NCI-H2107 treated with DMSO at 0.1 percent for 48 hours (cell line): Measurements from ENCODE around the gene B3GLCT.

ENCODE experiments used
- DNase-seq: peaks from one replicate; lab custom pipeline; 2025; ENCODE audit not compliant: unreplicated experiment; lab: John Stamatoyannopoulos, UW

B3GLCT gene

DNA sequence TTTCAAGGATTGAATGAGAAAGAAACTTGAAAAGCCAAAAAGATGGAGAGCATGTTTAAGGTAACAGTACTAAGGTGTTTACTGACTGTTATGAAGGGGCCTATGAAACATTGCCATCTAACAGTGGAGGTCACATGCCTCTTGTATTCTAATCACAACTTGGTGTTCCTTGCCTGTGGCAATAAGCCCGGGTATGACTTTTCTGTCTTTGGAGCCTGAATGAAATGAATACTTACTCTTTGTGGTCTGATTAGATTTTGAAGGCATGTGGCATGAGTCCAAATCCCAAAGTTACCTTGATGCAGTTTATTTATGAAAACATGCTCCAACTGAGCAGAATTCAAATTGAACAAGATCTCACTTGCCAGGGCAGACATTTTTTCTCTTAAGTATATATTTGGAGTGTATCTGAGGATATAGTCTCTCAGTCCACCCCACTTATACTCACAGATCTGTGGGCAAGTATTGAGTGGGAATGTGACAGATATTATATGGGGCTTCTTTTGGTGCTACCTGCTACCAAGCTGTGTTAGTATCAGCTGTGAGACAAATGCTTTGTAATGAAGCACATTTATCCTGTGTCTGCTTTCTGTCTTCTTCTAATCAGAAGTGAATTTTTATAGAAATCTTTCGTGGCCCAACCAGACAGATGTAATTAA lies 67.5 kb downstream of the B3GLCT start:
- DNase-seq = no peak

DNA sequence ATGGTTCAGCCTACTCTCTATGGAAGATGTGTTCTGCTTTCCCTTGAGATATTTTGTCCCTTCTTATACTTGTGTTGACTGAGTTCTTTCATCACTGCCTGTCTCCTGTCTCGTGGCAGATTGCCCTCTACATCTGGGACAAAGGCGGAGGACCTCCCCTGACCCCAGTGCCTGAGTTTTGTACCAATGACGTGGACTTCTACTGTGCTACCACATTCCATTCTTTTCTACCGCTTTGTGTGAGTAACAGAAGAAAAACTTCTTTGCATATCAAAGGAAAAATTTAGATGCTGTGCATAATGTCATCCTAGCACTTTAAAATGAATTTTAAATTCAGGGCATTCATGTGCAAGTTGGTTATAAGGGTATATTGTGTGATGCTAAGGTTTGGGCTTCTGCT lies 74.6 kb downstream of the B3GLCT start:
- no peak for DNase-seq

- DNase-seq = no peak
These were observed 76.6 kb downstream of the B3GLCT start for GRCh38 chr13:31276421-31276820.

DNA sequence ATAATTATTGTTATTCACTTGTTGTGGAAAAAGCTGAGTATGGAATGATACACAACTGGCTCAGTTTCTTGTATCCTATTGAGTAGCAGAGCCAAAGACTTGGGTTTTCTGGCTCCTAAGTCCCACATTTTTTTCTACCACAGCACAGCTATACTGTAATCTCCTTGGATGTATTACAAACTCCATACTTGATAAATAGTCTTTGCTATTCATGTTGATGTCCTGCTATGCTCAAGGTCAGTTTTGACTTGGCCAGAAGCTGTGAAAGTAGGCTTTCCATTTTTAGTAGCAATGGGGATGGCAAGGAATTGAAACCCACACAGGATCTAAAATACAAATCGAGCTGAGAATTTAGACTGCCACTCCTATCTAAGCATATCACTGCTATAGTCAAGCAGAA lies 79.1 kb downstream of the B3GLCT start:
- DNase-seq = no peak

DNA sequence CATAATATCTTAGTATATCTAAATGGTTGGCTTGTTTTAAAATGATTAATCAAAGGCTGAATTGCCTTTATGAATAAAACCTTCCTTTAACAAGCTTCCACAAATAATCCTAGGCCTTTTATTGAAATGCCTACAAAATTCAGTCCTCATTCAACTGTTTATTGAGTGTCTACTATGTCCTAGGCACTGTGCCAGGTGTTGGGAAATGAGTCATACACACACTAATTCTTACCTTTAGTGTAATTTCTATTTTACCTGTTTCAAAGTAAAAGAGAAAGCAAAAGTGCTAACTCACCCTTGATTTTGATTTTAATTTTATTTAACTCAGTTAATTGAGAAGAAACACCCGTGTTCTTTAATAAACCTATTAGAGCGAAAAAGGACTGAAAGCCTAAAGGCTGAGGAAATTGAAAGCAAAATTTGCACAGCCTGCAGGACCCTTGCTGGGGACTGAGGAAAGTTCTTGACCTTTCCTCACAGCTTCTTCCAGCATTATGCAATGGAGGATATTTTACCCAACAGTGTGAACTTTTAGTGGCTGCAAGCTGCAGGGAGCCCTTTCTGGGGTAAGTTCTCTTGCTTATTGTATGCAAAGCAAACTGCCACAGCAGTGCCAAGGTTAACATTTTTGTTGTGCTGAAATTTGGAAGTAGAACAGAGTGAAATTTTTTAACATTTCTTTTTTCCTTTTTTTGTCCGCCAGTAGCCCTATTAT lies 83.1 kb downstream of the B3GLCT start:
- no peak for DNase-seq

DNA sequence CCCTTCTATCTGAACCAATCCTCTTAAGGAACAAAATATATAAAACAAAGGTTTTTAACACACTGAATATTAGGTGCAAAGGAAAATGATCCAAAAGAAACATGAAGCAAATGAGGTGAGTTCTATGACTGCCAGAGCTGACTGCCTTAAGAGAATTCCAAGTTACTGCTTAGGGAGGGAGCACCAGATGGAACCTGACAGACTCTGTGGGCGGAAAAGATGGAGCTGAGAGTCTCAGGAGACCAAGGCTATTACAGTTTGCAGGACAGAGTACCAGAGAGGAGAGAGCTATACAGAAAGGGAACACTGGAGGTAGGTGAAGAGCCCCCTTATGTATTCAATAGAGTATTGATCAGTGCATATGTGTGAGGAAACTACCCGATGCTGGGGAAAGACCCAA lies 87.2 kb downstream of the B3GLCT start:
- DNase-seq = no peak

DNA sequence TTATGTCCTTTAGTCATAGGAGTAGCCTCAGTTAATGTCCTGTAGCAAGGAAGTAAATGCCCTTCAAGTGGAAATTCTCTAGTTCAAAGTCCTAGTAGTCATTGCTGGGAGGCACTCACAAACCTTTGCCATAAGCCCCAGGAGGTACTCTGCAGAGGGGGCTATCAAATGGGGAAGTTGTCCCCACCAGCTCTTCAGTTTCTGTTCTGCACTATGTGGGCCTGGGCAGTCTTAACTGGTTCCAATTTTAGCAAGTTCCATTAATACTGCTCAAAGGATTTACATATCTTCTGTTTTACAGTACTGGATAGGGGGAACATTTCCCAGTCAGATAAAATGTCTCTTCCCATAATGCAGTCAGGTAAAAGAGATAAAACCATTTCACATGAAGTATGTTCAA lies 101.3 kb downstream of the B3GLCT start:
- DNase-seq = no peak

DNA sequence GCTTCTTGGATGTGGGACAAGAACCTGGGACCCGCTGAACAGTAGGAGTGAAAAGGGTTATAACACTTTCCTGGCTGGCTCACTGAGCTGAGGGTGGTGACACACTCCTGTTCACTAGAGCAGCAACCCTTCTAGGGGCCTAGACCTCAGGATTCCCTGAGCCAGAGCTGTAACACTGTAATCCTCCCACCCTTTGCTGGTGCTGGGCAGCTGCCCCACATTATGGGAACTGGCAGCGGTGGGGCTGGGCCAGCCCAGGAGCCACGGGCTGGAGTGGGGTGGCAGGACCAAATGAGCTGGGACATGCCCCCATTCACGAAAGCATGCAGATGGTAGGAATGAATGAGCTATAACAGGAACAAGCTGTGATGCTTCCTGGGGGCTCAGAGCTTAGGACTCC lies 110.6 kb downstream of the B3GLCT start:
- DNase-seq = no peak

GRCh38 chr13:31310786-31311185 lies 111.0 kb downstream of the B3GLCT start:
- DNase-seq = no peak

GRCh38 chr13:31311921-31312320 lies 112.1 kb downstream of the B3GLCT start:
- no peak for DNase-seq

GRCh38 chr13:31314961-31315360 lies 115.2 kb downstream of the B3GLCT start:
- DNase-seq = no peak

GRCh38 chr13:31320946-31321345 lies 121.2 kb downstream of the B3GLCT start:
- no peak for DNase-seq

GRCh38 chr13:31321457-31321856 lies 121.7 kb downstream of the B3GLCT start:
- DNase-seq = no peak

- no peak for DNase-seq
These were observed 122.3 kb downstream of the B3GLCT start for GRCh38 chr13:31322026-31322425.

DNA sequence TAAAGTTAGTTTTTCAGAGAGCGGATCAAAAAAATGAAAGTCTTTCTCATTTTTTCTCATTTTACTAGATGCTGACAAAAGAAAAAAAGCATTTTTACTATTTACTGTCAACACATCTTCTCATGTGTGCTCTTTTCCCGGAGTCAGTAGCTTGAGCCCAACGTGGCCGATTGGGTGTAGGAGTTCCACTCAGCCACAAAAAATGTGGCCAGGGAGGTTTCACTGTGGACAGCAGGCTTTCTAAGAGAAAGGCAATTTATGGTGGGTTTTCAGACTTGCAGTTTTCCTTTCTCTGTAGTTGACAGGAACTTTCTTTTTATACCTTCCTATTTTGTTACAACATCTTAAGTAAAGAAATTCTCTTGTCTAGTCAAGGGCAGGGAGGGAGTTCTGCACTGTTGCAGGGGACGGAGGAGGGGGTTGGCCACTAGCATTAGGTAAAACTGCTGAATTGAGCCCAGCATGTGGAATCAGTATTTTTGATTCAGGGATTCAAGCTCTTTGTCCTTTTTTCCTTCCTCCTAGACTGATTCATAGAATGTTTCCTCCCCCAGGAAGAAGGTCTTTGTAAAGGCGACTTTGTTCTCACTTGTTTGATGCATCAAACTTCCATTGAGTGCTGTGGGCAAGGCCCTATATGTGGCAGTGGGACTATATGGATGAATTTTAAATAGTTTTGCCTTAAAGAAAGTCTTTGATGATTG lies 123.1 kb downstream of the B3GLCT start:
- no peak for DNase-seq

GRCh38 chr13:31327182-31327860 lies 127.5 kb downstream of the B3GLCT start:
- no peak for DNase-seq

DNA sequence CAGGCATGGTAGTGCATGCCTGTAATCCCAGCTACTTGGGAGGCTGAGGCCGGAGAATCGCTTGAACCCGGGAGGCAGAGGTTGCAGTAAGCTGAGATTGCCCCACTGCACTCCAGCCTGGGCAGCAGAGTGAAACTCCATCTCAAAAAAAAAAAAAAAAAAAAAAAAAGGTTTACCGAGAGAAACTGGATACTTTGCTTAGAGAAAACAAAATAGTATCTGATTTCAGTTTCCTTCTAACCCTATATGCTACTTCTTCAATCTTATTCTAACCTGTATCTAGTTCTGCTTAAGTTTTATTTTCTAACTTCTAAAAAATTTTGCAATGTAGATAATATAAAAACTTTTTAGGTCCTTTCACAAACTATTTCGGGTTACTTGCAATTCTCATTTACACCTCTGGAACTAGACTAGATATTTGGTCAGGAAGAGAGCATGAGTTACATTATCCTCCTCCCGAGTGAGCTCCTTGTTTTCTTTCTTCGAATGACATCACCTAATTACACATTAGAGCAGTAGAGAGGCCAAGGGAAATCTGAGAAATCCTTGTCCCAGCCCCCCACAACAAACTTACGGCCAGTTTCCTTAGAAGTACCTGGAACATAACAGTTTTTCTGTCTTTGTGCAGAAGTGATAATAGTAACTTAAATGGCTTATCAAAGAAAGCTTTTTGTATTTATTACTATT lies 128.9 kb downstream of the B3GLCT start:
- peak; percentile 5 for DNase-seq

DNA sequence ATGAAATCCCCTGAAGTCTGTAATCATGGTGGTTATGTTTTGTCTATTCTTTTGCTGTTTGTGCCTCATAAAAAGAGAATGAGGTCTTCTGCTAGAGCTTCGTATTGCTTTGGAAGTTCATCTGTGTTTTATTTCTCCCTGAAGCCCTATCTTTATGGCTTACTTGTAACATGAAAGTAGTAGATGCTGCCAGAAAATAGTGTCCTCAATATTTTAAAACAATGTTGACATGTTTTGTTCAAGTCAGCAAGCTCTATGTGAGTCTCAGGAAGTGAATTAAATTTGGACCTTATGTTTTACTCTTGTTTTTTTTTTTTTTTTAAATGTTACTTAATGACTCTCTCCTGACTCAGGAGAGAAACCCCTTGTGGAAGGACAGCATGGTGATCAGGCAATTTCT lies 130.5 kb downstream of the B3GLCT start:
- no peak for DNase-seq

DNA sequence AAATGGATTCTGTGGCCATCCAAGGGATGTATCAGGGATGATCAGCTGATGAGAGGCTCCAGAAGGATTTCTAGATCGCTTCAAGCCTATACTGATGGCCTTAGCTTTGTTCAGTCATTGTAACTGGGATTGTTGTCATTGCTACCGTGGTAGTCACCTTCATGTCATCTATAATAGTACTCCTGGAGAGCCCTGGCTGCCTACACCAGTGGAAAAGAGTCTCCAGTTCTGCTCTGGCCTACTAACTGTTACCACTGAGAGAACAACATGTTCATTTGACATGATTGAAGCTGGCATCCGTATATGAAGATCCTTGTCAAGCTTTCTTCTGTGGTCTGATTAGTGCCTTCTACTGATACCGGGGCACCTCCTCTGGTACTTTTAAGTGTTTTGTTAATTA lies 131.3 kb downstream of the B3GLCT start:
- DNase-seq = no peak

DNA sequence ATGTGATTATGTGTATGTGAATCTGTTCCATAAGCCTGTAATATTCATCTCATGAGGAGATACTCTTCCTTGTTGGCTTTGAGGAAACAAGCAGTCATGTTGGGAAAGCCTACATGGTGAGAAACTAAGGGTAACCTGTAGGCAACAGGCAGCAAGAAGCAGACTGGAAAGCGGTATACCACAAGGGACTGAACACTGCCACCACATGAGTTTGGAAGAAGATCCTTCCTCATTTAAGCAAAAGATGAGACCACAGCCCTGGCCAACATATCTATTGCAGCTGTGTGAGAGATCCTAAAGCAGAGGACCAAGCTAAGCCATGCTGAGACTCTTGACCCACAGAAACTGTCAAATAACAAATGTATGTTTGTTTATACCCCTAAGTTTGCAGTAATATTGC lies 134.8 kb downstream of the B3GLCT start:
- no peak for DNase-seq

DNA sequence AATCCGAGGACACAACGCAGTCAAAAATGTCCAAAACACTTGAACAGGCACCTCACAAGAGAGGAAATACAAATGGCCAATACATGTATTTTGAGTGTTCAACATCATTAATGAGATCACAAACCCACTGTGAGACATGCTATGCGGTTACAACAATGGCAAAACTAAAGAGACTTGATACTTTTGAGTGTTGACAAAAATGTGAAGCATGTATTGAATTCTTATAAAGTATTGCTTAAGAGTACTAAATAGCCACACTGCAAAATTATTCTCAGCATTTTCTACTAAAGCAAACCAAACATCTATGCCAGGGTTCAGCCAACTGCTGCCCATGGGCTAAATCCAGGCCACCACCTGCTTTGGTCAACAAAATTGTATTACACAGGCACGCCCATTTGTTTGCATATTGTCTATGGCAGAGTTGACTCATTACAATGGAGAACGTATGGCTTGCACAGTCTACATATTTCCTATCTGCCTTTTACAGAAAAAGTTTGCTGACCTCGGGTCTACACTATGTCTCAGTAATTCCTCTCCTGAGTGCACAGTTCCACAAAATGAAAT lies 135.3 kb downstream of the B3GLCT start:
- no peak for DNase-seq
